HG02973 (cell line): ENCODE data around the gene NME5.
"Not testable (repeated sequence)": the region's sequence is repeated elsewhere in the genome, so short reads cannot be mapped to it uniquely, and the experiment has no call there.

Source experiments
- ATAC-seq: cut with Tn5 transposase; IDR thresholded peaks from one replicate; pipeline ENCODE4 v1.9.1; 2021; ENCODE audit warnings: moderate library complexity; ENCODE audit not compliant: unreplicated experiment

The NME5 gene

GRCh38 chr5:138082033-138082432, 57.2 kb downstream of the NME5 start:
- no peak for ATAC-seq

GRCh38 chr5:138078006-138078643, 61.1 kb downstream of the NME5 start:
- no peak for ATAC-seq

GRCh38 chr5:138077064-138077696, 62.0 kb downstream of the NME5 start:
- ATAC-seq: no peak

GRCh38 chr5:138070026-138070425, 69.2 kb downstream of the NME5 start:
- not testable (repeated sequence) for ATAC-seq

- ATAC-seq: peak; percentile 56
Measured at GRCh38 chr5:138068742-138069600, 70.3 kb downstream of the NME5 start.

GRCh38 chr5:138067945-138068344, 71.3 kb downstream of the NME5 start:
- no peak for ATAC-seq
